TTC549 (cell line): ENCODE data around the gene CSRP3.

Experiments
- FAIRE-seq: peaks from 2 replicates; lab custom pipeline; 2012; peaks lifted over from hg19 to GRCh38; lab: Jason Lieb, UNC

The CSRP3 gene

GRCh38 chr11:19201737-19202605 is at the start of gene CSRP3:
CSRP3 (minus strand) TSS chr11:19201983; CDS start chr11:19192448, 9,535 bp downstream.
- no peak for FAIRE-seq

GRCh38 chr11:19251577-19251976 is 49.8 kb upstream of the CSRP3 start:
- no peak for FAIRE-seq

DNA sequence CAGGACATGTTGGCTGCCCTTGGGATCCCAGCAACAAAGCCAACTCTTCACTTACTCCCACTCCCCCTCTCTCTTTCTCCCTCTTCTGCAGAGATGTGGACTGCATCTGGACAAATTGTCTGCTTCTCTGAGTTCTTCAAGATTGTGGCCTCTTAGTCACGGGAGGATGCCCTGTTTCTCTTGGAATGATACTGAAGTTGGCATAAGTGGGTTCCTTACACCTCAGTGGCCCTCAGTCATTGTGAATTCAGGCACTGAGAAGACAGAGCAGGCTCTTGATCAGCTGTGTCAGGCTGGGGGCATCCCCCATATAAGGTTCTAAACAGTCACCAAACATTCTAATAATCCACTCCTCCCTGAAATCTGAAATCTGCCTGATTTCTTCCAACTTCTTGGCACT is 45.0 kb upstream of the CSRP3 start:
- FAIRE-seq, result no peak

GRCh38 chr11:19245351-19245750 is 43.6 kb upstream of the CSRP3 start:
- no peak for FAIRE-seq

- no peak for FAIRE-seq
These were observed 42.8 kb upstream of the CSRP3 start for GRCh38 chr11:19244621-19245020.

DNA sequence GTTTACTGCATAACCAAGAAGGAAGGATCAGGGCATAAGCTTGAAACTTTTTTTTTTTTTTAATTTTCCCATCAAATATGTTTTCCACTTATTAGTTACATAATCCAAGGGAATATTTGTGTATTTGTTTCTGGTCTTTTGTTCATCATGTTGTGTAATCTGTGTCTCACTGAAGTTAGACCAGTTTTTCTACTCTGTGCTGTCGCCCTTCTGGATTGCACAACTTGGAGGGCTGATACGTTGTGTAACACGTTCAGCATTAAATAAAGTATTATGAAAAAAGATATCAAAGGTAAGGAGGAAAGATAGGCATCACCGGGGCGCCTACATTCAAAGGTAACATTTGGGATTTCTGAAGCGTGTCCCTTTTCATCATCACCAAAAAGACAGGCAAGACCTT is 42.3 kb upstream of the CSRP3 start:
- no peak for FAIRE-seq

- no peak for FAIRE-seq
These were observed 41.8 kb upstream of the CSRP3 start for GRCh38 chr11:19243613-19244012.

DNA sequence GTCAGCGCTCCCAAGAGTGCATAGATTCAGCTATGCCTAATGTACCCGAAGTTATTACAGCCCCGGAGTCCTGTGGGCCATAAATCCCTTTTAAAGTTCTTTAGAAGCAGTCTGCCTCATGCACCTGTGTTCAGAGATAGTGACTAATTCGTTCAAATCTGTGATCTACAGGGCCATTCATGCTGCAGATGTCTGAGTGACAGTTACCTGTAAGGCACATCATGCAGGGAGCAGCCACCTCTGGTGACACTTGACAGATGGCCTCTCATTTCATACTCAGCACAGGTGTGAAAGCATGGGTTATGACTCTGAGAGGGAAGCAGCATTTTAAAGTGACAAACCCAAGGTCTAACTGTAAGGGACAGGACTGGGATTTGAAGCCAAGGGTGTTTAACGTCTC is 41.4 kb upstream of the CSRP3 start:
- FAIRE-seq, result no peak

DNA sequence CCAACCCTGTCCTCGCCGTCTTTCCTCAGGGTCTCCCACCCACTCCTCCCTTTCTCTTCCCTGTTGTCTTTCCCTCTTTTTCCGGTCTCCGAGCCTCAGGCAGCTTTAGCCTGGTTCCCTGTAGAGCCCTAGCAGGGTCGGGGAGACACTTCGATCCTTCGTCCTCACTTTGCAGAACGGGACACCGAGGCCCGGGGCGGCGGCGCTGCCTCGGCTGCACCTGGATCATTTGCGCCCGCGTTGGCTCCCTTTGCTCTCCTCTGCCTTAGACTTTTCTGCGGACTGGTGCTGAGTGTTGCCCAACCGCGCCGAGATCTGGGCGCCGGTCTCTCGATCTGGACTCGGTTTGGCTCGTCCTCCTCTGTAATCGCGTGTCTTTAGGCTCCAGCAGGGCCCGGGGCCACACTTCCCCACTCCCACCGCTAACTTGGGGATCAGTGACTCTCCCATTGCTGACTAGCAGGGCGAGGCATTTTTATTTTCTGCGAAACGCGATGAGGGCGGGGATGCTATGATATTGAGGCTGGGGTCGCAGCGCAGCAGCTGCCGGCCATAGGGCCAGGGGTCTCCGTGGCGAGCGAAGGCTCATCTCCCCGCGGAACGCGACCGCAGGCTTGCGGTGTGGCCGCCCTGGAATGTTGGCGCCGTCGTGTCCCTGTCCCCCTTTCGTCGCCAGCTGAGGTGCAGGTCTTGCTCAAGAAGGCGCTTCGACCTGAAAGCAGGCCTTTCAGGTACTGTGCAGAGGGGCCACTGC is 40.6 kb upstream of the CSRP3 start:
- FAIRE-seq, result no peak

DNA sequence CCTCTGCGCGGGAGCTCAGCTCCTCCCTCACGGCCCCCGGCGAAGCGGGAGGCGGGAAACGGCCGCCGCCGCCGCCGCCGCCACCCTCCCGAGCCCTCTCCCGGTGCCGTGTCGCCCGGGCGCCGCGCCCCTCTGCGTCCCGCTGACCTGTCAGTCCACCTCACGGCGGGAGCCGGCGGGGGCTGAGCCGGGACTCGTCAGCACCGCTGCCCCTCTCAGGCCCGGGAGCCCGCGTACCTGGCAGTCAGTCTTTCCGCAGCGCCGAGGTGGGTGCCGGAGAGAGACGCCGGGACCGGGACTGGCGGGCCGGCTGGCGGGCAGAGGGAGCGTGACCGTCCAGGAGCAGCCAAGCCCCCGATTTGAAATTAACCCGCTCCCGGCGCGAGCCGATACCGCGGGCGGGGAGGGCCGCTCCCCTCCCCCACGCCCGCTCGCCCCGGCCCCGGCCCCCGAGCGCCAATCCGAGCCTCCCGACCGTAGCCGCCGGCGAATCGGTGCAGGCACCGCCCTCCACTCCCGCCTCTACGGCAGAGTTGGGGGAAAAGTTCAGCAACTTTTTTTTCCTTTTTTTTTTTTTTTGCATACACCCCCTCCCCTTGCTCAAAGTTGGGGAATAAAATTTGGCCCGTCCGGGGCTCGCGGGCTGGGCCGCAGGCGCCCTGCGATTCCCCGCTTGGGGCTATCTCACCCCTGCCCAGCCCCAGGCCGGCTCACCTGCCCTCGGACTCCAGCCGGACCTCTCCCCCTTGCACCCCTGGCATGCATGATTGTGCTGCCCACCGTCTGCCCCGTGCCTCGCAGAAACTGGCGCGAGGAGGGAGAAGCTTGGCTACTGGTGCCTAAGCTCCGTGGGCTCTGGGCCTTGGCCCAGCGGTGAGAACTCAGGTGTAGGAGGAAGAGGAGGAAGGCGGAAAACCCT is 39.7 kb upstream of the CSRP3 start:
- no peak for FAIRE-seq

DNA sequence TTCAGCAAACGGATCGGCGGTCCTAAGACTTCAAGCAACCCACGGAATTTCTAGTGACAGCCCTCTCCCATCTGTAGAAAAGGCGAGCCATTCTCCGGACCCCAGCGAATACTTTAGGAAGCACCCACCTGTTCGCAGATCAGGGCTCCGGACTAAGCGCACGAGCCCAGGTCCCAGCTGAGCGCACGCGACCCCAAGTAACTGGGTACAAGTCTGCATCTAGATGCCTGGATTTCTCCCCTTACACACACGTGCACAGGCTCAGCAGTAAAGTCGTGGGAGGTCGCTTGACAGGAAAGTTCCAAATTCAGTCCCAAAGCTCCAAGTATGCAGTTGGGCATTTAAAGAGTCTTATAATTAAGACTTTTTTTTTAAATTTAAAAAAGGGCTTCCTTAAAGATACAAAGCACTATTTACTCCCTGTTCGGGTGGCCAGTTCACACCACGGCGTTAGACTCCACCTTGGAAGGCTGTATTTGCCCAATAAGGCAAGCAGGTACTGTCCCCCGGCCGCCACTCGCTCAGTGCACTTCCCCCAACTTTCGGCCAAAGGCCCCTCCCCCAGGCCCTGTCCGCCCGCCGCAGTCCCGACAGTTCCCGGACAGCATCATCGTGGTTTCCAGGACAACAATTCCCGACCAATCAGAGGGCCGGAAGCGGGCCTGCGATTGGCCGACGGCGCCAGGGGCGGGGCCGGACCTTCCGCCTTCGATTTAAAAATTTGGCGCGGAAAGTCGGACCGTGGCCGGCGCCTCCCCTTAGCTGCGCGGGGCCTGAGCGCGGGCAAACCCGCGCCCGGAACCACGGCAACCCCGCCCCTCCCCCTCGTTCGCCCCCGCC is 38.9 kb upstream of the CSRP3 start, which contains the start of gene E2F8:
Gene E2F8, minus strand, starts transcription at position 526 of the 840 bp plus-strand sequence. CDS start 824 bp downstream, outside the sequence.
- peak; percentile 80 for FAIRE-seq

GRCh38 chr11:19239039-19239438 is 37.3 kb upstream of the CSRP3 start:
- no peak for FAIRE-seq

- no peak for FAIRE-seq
These were observed 36.0 kb upstream of the CSRP3 start for GRCh38 chr11:19237813-19238212.

DNA sequence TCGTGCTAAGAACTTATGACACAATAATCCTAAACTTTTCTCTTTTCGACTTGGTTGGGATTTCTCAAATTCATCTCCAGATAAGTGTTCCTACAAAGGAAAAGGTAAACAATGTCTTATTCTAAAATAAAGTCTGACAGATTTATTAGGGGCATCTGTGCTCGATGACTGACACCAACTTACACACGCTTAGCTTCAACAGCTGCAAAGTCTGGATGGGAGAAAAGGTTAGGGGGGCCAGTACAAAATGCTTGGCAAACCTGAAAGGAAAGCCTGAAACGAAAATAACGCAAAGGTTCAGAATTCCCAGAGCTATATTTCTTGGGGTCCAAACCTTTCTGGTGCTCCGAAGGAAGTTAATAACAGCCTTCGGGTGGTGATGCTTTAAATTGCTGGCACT is 35.6 kb upstream of the CSRP3 start:
- FAIRE-seq, result no peak

GRCh38 chr11:19234231-19234817 is 32.5 kb upstream of the CSRP3 start:
- no peak for FAIRE-seq

DNA sequence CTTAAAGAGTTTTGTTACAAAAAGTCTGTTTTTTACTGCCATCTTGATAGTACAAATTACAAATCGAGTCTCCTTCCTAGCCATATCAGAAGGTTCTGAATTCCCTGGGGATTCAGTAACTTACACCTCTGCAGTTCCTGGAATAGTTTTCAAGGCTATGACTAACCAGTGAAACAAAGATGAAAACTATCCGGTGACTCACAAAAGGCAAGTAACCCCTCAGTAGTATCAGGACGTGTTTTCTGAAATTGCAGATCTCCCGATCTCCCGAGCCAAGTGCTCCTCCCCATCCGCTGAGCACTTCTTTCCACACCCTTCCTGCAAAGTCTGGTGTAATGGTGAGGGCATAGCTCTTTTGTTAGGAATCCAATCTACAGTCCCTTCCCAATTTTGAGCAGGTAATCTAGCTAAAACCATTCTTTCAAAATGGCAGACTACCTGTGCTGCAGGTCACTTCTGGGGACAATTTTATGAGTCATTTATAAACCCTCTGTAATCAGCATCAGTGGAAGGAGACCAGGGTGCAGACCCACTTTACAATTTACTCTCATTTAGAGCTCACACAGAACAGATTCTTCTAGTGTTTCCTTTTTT is 31.2 kb upstream of the CSRP3 start:
- no peak for FAIRE-seq

GRCh38 chr11:19229671-19230070 is 27.9 kb upstream of the CSRP3 start:
- no peak for FAIRE-seq

DNA sequence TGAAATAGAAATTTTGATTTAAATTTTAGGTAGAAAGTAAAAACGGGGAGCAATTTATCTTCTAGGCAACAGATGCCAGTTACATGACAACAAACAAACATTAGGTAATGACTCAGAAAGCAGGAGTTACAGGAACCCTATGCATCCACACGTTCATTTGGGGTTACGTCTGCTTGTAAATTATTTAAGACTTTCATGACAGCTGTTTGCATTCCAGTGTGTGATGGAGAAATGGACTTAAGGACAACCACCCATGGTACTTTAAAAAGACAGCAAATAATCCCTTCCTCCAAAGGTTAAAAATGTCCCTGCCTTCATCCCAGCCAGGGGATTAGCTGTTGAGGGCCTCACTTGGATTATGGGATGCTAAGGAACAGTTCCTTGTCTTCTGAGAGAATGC is 27.2 kb upstream of the CSRP3 start:
- no peak for FAIRE-seq

- no peak for FAIRE-seq
These were observed 24.8 kb upstream of the CSRP3 start for GRCh38 chr11:19226378-19227195.

- FAIRE-seq, result no peak
These were observed 23.8 kb upstream of the CSRP3 start for GRCh38 chr11:19225581-19225980.
